HG03469 (cell line): ENCODE data around the gene CADM2.

Experiments used
- ATAC-seq: cut with Tn5 transposase; IDR thresholded peaks from one replicate; pipeline ENCODE4 v1.9.1; 2021; ENCODE audit warnings: mild to moderate bottlenecking, moderate library complexity, moderate number of reproducible peaks; ENCODE audit not compliant: unreplicated experiment

CADM2 gene

DNA sequence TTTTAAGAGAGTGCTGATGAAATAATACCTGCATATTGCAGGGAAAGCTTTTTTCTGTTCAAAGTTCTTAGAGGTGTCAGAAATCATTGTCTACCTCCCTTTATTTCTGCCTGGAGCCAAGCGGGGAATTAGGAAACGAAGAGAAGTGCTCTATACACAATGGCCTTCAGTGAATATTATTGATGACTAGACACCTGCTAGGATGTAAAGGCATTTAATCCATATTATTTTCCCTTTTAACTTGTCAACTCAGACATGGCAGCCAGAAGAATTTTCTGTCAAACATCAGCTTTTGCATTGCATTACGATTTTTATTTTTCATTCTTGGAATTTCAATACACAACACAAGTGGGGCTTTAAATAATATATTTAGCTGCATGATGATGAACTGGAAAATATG, 24.7 kb downstream of the CADM2 start:
- no peak for ATAC-seq

DNA sequence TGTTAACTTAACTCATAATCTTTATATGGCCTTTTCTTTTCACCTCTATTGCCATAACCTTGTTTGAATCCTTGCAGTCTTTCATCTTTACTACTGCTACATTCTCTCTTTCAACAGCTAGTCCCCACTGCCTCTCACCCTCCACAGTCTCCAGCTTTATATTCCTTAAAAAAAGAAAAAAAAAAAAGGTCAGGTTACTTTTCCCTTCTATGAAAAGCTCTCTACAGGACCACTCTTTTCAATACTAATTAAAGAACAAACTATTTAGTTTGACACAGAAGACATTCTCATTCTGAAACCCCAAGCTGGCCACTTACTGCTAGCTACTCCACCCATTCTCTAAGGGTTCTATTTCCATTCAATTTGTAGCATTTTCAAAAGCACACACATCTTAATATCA, 25.6 kb downstream of the CADM2 start:
- no peak for ATAC-seq

DNA sequence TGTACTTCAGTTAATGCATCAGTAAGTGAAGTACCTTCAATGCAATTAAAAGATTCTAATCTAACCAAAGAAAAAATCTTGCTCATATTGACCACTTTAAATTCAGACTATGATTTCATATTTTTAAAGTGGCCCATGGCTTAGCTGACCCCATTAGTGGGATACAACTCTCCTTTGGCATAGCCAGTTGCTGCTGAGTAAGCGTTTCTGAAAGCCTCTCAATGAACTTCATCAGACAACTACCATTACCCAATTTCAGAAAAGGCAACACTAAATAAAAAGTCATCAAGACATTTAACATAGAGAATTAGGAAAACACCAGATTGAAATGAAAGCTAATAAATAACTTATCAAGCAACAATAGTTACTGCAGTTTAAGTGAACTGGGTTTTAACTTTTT, 27.0 kb downstream of the CADM2 start:
- ATAC-seq, result no peak

DNA sequence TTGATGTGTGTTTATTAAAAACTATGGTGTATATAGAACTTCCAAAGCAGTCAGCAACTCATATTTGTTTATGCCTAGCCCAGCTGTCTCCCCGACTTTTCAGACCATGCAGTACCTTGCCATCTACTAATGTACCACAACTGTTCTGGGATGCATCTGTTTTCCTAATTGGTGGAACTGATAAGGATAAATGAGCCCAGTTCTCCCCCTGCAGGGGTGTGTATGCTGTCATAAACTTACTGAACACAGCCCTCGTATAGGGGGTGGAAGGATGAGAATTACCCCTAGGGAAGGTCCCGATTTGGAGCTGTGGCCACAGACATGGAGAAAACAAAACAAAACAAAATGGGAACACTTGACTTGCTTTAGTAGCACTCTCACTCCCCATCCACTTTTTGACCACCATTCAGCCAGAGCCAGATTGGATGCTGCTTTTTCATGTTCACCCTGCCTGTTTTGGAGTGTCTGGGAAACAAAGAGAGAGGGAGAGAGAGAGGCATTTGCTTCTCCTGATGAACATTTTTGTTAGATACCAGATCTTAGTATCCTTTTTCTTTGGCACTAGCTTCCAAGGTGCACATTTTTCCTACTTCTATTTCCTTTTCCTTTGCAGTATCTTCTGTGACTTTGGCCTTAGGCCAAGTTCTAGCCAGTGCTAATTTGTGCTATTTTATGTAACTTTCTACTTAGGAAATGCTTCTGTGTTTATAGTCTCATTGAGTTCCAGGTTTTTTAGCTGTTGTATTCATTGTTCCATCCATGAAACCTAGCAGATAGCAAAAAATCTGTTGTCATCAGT, 29.1 kb downstream of the CADM2 start:
- no peak for ATAC-seq

DNA sequence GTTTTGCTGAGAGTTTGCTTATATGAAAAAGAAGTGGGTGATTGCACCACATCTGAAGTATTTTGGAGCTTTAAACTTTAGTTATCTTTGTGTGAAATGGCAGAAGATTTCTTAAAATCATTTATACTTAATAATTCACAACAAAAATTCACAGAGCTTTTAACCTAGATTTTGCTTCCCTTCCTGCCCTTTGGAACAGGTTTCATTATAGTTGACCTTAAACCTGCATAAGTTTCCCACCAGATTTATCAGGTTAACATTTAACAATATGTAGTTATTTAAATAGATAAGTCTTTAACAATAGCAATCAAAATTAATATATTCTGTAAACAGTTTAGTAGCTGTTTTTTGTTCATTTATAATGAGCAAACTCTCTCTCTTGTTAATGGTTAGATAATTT, 30.3 kb downstream of the CADM2 start:
- no peak for ATAC-seq

DNA sequence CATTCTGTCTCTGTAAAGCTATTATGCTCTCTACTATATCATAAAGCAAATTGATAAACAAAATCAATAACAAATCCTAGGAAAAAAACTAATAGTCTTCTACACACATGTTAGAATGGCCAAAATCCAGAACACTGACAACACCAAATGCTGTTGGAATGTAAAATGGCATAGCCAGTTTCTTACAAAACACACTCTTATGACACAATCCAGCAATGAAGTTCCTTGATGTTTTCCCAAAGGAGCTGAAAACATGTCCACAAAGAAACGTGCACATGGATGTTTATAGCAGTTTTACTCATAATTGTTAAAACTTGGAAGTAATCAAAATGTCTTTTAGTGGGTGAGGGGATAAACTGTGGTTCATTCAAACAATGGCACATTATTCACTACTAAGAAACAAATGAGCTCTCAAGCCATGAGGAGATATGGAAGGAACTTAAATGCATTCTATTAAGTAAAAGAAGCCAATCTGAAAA, 32.7 kb downstream of the CADM2 start:
- no peak for ATAC-seq

DNA sequence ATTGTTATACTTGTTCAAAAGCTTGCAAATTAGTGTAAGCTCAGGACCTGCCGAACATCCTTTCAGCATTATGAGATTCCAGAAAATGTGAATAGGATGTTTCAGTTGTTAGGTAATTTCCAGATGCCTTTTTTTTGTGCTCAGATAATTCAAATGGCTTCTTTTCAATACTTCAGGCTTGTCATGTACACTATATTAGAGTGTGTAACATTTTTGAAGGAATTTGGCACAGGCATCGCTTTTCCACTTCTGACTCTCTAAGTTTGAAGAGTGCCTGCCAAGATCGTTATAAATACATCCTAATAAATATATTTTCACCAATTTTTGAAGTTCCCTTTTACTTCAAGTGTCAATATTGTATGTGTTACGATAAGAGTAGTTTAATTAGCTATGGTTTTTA, 35.2 kb downstream of the CADM2 start:
- no peak for ATAC-seq

DNA sequence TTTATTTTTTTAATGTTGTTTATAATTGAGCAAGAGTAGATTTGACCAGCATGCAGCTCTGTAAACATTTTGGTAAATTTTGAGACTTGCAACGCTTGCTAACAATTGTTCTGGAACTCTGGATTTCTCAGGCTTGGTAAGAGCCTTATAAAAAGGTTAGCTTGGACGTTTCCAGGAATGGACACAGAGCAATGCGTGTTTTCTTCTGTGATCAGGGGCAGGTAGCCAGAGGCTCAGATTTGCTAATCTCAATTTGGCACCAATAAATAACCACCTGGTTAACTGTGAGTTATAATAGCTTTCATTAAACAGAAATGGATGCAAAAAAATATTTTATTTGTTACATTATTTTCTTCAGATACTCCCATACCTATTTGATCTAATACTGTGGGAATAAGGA, 39.8 kb downstream of the CADM2 start:
- ATAC-seq, result no peak

DNA sequence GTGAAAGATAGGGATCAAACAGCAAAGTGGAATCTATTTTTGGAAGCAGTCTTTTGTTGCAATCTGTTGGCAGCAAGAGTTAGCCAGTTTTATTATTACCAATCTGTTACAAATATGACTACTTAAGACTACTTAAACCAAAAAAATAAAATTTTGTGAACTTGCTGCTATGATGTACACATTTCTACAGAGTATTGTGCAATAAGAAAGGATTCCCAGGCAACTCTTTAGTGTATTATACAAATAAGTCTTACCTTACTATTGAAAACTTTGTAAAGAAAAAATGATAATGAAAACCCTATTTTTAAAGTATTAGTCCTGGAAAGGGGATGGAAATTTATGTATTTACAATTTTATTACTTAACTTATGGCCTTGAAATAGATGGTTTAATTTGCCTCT, 44.7 kb downstream of the CADM2 start:
- no peak for ATAC-seq

DNA sequence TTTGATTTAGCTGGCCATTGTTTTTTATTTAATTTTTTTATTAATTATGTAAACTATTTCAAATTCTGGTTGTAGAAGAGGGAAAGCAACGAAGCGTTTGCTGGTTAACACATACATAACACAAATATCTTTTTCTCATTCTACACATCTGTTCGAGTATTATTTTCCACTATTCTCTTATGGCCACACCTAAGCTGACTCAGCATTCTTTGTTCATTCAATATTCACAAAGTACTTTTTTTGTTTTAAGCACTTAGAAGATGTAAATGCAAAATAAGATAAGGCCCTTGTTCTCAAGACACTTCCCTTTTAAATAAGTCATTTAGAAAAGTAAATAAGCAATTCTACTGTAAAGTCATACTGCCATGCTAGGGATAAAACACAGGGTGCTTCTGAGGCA, 45.4 kb downstream of the CADM2 start:
- no peak for ATAC-seq

DNA sequence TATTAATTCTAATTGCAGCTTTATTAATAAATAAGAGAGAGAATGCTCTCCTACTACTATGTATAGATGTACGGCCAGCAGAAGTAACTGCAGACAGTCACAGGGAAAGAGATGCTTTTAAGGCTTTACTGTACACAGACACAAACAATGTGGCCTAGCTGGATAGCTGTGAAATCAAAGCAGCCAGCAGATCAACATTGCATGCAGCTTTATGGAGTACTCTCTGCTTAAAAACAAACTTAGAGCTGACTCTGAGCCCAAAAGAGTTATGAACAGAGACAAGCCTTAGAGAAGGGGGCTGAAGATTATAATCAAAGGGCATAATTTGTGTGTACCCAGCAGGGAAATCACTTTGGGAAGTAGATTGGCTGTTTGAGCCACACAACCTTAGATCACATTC, 47.2 kb downstream of the CADM2 start:
- ATAC-seq, result no peak

DNA sequence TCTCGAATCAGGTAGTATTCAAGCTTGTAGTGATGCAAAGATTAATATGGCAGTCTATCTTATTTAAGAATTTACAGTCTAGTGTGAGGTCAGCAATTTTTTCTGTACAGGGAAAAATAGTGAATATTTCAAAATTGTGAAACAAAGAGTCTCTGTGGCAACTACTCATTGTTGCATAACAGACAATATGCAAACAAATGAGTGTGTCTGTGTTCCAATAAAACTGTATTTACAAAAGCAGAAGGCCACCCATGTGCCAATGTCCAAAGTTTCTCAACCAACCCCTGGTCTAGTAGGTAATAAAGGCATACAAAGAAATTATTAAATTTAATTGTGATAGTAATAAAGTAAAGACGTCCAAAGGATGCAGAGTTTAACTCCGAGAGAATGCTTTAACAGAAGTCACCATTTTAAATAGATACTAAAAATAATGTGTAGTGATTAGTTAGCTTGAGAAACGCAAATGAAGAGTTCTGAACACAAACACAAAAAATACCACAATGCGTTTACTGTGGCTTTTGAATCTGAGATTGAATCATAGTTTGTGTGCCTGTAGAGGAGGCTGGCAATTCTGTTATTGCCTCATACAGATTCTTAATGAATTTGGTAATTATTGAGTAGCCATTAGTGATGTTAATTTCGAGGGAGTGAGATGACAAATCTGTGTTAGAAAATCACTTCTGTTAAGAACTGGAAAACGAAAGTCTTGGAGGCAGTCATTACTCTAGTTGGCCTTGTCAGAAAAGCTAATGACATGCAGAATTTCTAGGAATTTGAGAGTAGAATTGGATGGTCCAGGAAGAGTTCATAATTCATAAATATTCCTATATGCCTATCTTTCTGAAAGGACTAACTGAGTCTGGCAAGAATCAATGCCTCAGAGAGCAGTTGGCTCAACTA, 48.7 kb downstream of the CADM2 start:
- no peak for ATAC-seq

DNA sequence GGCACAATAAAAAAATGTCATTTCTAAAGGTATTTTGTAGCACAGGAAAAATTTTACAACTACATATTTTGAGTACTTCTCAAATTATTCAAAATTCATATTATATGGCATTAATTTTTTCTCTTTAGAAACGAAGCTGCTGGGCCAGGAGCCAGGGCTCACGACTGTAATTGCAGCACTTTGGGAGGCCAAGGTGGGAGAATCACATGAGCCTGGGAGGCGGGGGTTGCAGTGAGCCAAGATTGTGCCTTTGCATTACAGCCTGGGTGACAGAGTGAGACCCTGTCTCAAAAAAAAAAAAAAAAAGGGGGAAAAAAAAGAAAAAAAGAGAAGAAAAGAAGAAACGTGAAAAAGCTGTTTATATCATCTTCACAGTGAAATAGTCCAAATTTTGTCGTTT, 62.0 kb downstream of the CADM2 start:
- no peak for ATAC-seq

DNA sequence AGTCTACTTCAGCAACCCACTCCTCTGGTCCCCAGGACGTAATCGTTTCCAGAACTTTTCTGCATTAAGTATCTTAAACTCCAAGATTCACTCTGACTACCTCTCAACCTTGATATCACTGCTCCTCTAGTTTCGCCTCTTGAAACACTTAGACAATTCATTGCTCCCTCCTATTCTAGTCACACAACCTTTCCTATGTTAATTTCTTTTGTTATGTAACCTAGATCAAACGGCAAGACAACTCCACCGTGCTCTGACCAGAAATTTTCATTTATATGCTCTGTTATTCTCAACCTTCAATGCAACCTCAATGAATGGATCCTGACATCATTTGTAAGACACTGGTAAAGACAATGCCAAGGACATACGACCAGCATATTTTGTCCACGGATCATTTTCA, 71.3 kb downstream of the CADM2 start:
- no peak for ATAC-seq

DNA sequence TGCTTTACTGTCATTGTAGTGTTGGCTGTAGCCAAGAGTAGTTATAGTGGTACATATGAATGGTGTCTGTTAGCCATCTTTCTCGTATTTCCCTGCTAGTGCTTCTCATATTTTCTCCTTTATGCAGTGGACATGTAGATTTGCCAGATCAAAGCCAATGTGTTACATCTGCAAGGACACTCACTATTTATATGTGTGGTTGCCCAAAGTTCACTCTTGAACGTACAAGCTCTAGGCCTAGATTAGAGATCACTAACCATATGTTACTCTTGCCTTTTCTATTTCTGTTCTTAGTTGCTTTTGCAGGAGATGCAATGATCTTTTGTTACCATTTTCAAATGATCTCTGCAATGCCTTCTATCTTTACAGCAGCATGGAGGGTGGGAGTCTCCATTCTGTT, 78.4 kb downstream of the CADM2 start:
- ATAC-seq, result no peak

DNA sequence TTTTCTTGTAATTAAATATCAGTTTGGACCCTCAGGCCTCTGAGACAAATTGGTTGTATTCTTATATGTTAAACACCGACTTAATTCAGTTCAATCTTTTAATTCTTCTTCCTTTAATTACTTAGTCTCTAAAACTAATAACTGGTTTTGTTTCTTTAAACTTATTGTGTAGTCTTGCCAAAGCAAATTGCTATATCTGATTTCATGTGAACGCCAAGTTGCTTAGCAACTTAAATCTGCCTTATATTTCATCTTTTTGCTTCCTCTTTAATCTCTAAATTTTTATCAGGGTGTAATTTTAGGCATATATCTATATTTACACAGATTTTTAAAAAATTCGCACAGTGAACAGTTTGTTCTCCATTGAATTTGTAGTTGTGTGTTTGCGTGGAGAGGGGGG, 82.2 kb downstream of the CADM2 start:
- no peak for ATAC-seq

DNA sequence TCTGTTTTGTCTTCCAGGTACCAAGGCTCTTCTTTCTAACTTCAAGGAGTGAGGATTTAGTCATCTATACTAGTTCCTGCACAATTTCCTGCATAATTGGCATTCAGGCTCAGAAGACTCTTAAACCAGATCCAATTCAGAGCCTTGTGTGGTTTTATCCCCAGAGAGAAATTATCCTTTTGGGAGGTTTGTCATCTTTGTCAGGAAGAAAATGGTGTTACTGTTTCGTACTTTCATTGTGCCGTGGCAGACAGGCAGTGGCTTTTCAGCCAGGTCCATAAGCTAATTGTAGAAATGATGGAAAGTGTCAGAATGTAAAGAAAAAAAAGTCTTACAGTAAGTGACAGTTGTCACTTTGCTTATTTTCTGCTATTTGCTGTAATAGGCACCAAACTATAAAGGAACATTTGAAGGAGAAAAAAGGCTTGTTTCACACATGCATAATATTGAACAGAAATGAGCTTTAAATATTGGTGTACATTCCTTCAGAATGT, 82.8 kb downstream of the CADM2 start:
- no peak for ATAC-seq

DNA sequence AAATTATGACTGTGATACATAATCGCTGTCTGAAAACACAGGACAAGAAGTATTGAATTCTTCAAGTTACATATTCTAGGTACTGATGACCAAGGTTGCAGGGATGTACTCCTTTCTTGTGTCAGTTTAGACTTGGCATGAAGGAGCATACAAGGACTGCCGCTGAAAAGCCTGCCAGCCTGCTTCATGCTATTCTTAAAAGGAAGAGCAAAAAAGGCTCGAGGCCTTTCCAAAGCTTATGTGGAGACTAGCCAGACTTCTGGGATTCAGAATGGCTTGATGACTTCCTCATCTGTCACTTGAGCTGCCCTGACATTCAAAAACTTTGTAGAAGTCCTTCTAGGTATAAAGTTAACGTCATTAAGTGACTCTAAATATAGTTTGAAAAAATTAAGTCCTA, 92.0 kb downstream of the CADM2 start:
- no peak for ATAC-seq

DNA sequence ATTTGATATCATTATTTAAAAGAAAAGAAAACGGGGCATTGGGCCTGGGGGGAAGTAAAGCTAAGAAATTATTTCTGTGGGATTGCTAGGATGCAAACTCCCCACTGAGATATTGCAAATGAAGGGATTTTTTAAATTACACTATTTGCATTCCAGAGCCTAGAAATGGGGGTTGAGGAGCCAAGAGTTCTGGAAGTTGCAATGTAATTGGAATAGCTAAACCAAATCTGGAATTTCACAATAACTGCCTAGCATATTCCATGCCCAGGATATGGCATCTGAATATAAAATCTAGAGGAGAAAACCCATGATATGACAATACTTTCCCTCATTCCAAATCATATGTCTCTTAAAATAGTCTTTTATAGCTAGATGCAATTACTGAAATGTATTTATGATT, 93.0 kb downstream of the CADM2 start:
- ATAC-seq, result no peak

DNA sequence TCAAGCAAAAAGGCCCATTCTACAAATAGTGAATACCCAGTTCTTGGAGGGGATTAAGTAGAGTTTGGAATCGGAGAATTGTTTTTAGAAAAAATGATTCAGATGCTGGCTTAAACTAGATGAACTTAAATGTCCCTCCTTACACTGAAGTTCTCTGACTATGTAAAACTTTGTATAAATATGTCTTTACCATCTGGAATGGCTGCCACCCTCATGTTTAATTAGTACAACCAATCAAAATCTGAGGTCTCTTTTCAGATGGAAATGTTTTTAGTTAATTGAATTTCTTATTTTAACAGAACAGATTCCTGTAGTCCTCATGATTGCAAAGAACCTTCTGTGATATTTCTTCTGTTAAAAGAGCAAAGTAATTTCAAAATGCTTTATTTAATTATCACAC, 94.8 kb downstream of the CADM2 start:
- no peak for ATAC-seq

DNA sequence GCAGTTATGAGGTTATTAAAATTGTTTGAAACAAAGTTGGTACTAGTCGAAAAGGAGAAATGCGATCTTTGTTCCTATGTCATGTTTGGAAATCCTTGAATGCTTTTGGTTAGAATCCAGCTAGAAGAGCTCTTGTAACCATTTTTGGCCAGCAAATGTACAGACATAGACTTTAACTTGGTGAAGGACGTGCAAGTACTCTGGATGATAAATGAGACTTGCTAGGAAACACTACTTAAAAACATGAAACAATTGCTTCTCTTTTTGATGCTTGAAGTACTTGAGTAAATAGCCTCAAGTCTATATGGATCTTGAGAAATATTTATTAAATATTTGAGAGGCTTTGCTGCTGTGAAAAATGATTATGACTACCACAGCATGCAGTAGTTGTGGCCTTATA, 95.8 kb downstream of the CADM2 start:
- no peak for ATAC-seq

DNA sequence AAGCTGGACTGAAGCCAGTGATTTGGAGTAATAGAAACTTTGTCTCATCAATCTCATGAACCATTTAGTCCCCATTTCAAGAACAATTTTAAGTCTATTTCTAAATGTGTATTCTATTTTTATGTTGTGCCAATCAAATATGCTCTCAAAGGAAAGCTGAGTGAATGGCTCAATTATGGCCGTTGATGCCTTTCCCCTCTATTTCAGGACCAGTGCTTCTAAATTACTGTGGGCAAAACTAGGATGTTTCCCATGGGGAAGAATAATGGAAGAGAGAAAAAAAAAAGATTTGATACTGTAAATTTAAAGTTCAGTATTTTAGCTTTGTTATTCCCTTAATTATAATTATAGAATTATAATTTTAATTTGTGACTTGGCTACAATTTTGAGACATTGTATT, 110.1 kb downstream of the CADM2 start:
- no peak for ATAC-seq
